ENCODE data around the gene SCFD2. TPM values are rescaled to one million over a fixed set of nuclear protein-coding genes. Genes with fewer than 3 reads are reported as not detected.
A peak's percentile ranks its signal among the peaks of the same experiment; 100 is the strongest.
"Not testable (repeated sequence)": the region's sequence is repeated elsewhere in the genome, so short reads cannot be mapped to it uniquely, and the experiment has no call there.

The SCFD2 gene
- total RNA-seq, 1 donor from 2014 or later, result 14.3 TPM

GRCh38 chr4:52996261-52997131 is 369.4 kb downstream of the SCFD2 start:
- DNase-seq, result no peak

DNA sequence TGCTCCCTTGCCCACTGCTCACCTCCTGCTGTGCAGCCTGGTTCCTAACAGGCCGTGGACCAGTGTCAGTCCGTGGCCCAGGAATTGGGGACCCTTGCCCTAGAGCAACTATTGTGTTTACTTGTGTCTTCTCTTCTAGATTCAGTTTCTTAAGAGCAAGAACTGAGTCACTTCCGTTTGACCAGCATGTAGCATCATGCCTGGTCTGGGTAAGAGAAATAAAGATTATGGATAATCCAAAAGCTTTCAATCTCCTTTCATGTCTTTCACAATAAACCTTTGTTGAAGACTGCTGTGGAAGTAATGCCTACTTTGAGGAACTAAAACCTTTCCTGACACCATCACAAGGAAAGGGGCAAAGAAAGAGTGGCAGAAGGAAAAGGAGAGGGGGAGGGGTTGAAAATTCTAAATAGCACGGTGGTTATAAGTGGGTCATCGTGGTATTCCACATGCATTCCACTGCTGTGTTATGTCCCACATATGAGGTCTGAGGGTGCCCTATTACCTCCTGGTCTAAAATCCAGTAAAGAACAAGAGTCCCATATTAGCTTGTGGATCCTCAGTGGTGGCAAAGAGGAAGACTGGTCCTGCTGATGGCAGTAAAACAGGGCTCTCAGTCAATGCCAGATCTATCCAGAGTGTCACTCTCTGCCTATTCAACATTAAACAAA is 370.4 kb downstream of the SCFD2 start:
- no peaks in the 10 kb centered on the region for H3K9me3 ChIP-seq
- DNase-seq (no peak), ATAC-seq (no peak)
- H3K4me1 ChIP-seq, result peaks cover 7% of the 10 kb centered on the region
- intact Hi-C loops (cut with DNase I), result no loop called here
- no peaks in the 10 kb centered on the region for H3K36me3 ChIP-seq
- no peak for TF ChIP-seq CTCF (IDR thresholded peaks at IDR 0.05)
- H3K4me3 ChIP-seq, result no peak overlapping the region
- H3K27ac ChIP-seq, result peak overlapping the region; percentile 68
- no peaks in the 10 kb centered on the region for H3K27me3 ChIP-seq

More at GRCh38 chr4:52996261-52997131, 369.4 kb downstream of the SCFD2 start:
- peak overlapping the region; percentile 81 for H3K27ac ChIP-seq
- no peaks in the 10 kb centered on the region for H3K9me3 ChIP-seq
- H3K27me3 ChIP-seq, result no peaks in the 10 kb centered on the region
- H3K4me3 ChIP-seq, result no peak overlapping the region
- H3K4me1 ChIP-seq, result peaks cover 7% of the 10 kb centered on the region
- ATAC-seq, result peak; percentile 69
- H3K36me3 ChIP-seq, result no peaks in the 10 kb centered on the region
- intact Hi-C loops (cut with DNase I), result no loop called here
- TF ChIP-seq CTCF (IDR thresholded peaks at IDR 0.05), result no peak

GRCh38 chr4:52994567-52994966 is 371.3 kb downstream of the SCFD2 start:
- intact Hi-C loops (cut with DNase I), result no loop called here
- Histone ChIP-seq H3K9me3 (no peaks in the 10 kb centered on the region), H3K27ac (no peak overlapping the region)

GRCh38 chr4:52993771-52994170 is 372.1 kb downstream of the SCFD2 start:
- H3K36me3 ChIP-seq, result no peaks in the 10 kb centered on the region
- no peak overlapping the region for H3K4me3 ChIP-seq
- ATAC-seq, result no peak
- H3K27ac ChIP-seq, result no peak overlapping the region
- peaks cover 7% of the 10 kb centered on the region for H3K4me1 ChIP-seq
- no peak for TF ChIP-seq CTCF (IDR thresholded peaks at IDR 0.05)
- no peak for DNase-seq
- H3K9me3 ChIP-seq, result no peaks in the 10 kb centered on the region
- no peaks in the 10 kb centered on the region for H3K27me3 ChIP-seq
- intact Hi-C loops (cut with DNase I), result no loop called here

More at GRCh38 chr4:52994567-52994966, 371.3 kb downstream of the SCFD2 start:
- TF ChIP-seq CTCF (IDR thresholded peaks at IDR 0.05), result no peak
- H3K27me3 ChIP-seq, result no peaks in the 10 kb centered on the region
- no peak for DNase-seq
- no peak overlapping the region for H3K4me3 ChIP-seq
- H3K36me3 ChIP-seq, result no peaks in the 10 kb centered on the region
- H3K4me1 ChIP-seq, result peaks cover 7% of the 10 kb centered on the region
- no peak for ATAC-seq

DNA sequence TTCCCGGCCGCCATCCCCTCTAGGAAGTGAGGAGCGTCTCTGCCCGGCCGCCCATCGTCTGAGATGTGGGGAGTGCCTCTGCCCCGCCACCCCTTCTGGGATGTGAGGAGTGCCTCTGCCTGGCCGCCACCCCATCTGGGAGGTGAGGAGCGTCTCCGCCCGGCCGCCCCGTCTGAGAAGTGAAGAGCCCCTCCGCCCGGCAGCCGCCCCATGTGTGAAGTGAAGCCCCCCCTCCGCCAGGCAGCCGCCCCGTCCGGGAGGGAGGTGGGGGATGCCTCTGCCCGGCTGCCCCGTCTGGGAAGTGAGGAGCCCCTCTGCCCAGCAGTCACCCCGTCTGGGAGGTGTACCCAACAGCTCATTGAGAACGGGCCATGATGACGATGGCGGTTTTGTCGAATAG is 373.3 kb downstream of the SCFD2 start:
- H3K36me3 ChIP-seq; intact Hi-C loops (cut with DNase I); DNase-seq; ATAC-seq; H3K27ac ChIP-seq; H3K4me1 ChIP-seq; H3K4me3 ChIP-seq; H3K27me3 ChIP-seq; H3K9me3 ChIP-seq: not testable (repeated sequence)

DNA sequence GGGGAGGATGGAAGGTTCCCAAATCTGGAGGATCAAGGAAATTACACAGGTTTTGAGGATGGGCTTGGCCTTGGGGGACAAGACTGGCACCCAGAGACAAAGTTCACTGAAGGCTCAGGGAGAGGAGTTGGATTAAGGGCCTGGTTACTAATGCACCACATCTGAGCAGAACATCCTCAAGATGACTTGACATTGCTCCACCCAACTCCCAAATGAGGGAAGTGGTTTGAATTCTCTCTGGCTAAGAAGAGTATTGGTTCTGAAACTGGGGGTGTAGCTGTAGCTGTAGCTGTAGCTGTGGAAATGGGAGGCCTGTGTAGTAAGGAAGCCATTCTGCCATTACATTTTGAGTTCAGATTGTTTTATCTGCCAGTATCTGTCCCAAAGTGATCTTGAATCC is 374.4 kb downstream of the SCFD2 start:
- DNase-seq (no peak), ATAC-seq (peak; percentile 26)
- H3K36me3 ChIP-seq, result no peaks in the 10 kb centered on the region
- no peak overlapping the region for H3K4me3 ChIP-seq
- no peaks in the 10 kb centered on the region for H3K9me3 ChIP-seq
- H3K27me3 ChIP-seq, result no peaks in the 10 kb centered on the region
- no peak for TF ChIP-seq CTCF (IDR thresholded peaks at IDR 0.05)
- no peaks in the 10 kb centered on the region for H3K4me1 ChIP-seq
- intact Hi-C loops (cut with DNase I), result no loop called here
- no peak overlapping the region for H3K27ac ChIP-seq
